ENCODE measurements around the gene PDE10A.

The PDE10A gene

DNA sequence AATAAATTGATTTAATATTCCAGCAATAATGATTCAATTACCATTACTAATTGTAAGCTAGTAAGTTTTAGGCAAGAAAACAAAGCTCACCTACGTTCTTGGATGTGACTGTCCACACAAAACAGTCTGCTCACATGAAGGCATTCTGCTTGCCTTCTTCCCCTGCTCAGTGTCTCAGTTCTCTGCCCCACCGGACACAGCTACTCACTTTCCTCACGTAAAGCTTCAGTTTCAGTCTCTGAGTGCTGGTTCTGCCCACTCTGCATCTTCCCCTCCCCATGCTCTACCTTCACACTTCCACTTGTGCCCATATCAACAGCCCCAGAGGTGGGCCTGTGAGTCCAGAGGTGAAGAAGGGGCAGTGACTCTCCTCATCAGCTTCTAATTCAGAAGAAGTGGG, 279.7 kb downstream of the PDE10A start:
- no peak overlapping the region for H3K27ac ChIP-seq (replicated peaks)
- TF ChIP-seq SPI1 (IDR thresholded peaks at IDR 0.05; ENCODE audit: borderline replicate concordance, low read depth) (no peak), GABPA (IDR thresholded peaks at IDR 0.05; ENCODE audit: low read depth) (no peak), POLR2AphosphoS5 (IDR thresholded peaks at IDR 0.05; ENCODE audit: low read depth) (no peak)
- TF ChIP-seq, protein P1, sequence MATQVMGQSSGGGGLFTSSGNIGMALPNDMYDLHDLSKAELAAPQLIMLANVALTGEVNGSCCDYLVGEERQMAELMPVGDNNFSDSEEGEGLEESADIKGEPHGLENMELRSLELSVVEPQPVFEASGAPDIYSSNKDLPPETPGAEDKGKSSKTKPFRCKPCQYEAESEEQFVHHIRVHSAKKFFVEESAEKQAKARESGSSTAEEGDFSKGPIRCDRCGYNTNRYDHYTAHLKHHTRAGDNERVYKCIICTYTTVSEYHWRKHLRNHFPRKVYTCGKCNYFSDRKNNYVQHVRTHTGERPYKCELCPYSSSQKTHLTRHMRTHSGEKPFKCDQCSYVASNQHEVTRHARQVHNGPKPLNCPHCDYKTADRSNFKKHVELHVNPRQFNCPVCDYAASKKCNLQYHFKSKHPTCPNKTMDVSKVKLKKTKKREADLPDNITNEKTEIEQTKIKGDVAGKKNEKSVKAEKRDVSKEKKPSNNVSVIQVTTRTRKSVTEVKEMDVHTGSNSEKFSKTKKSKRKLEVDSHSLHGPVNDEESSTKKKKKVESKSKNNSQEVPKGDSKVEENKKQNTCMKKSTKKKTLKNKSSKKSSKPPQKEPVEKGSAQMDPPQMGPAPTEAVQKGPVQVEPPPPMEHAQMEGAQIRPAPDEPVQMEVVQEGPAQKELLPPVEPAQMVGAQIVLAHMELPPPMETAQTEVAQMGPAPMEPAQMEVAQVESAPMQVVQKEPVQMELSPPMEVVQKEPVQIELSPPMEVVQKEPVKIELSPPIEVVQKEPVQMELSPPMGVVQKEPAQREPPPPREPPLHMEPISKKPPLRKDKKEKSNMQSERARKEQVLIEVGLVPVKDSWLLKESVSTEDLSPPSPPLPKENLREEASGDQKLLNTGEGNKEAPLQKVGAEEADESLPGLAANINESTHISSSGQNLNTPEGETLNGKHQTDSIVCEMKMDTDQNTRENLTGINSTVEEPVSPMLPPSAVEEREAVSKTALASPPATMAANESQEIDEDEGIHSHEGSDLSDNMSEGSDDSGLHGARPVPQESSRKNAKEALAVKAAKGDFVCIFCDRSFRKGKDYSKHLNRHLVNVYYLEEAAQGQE (IDR thresholded peaks at IDR 0.05; ENCODE audit: insufficient replicate concordance, low read depth) = no peak
- TF ChIP-seq, protein P2, sequence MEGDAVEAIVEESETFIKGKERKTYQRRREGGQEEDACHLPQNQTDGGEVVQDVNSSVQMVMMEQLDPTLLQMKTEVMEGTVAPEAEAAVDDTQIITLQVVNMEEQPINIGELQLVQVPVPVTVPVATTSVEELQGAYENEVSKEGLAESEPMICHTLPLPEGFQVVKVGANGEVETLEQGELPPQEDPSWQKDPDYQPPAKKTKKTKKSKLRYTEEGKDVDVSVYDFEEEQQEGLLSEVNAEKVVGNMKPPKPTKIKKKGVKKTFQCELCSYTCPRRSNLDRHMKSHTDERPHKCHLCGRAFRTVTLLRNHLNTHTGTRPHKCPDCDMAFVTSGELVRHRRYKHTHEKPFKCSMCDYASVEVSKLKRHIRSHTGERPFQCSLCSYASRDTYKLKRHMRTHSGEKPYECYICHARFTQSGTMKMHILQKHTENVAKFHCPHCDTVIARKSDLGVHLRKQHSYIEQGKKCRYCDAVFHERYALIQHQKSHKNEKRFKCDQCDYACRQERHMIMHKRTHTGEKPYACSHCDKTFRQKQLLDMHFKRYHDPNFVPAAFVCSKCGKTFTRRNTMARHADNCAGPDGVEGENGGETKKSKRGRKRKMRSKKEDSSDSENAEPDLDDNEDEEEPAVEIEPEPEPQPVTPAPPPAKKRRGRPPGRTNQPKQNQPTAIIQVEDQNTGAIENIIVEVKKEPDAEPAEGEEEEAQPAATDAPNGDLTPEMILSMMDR (IDR thresholded peaks at IDR 0.05; ENCODE audit: insufficient read depth, low read length) = no peak
- no peak for DNase-seq (ENCODE audit: low read depth in 1 of 2, low spot score in 1 of 2)
- no peaks in the 10 kb centered on the region for H3K27me3 ChIP-seq (ENCODE audit: insufficient read depth, poor library complexity, severe bottlenecking)
- H3K4me3 ChIP-seq (replicated peaks; ENCODE audit: insufficient read depth, low read length) = no peak overlapping the region

DNA sequence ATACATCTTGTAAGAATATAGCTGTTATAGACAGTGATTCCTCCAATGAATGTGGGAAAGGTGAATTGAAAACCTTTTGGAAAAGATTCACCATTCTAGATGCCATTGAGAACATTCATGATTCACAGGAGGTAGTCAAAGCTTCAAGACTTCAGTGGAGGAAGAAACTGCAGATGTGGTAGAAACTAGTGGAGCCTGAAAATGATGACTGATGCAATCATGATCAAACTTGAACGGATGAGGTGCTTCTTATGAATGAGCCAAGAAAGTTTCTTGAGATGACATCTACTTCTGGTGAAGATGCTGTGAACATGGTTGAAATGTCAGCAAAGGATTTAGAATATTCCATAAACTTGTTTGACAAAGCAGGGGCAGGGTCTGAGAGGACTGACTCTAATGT, 286.9 kb downstream of the PDE10A start:
- Histone ChIP-seq H3K27ac (replicated peaks) (no peak overlapping the region), H3K27me3 (ENCODE audit: insufficient read depth, poor library complexity, severe bottlenecking) (no peaks in the 10 kb centered on the region), H3K4me3 (replicated peaks; ENCODE audit: insufficient read depth, low read length) (no peak overlapping the region)
- TF ChIP-seq GABPA (IDR thresholded peaks at IDR 0.05; ENCODE audit: low read depth) (no peak), SPI1 (IDR thresholded peaks at IDR 0.05; ENCODE audit: borderline replicate concordance, low read depth) (no peak), POLR2AphosphoS5 (IDR thresholded peaks at IDR 0.05; ENCODE audit: low read depth) (no peak)
- TF ChIP-seq, protein P2 (IDR thresholded peaks at IDR 0.05; ENCODE audit: insufficient read depth, low read length) = no peak
- TF ChIP-seq, protein P1 (IDR thresholded peaks at IDR 0.05; ENCODE audit: insufficient replicate concordance, low read depth) = no peak
- DNase-seq (ENCODE audit: low read depth in 1 of 2, low spot score in 1 of 2) = no peak

DNA sequence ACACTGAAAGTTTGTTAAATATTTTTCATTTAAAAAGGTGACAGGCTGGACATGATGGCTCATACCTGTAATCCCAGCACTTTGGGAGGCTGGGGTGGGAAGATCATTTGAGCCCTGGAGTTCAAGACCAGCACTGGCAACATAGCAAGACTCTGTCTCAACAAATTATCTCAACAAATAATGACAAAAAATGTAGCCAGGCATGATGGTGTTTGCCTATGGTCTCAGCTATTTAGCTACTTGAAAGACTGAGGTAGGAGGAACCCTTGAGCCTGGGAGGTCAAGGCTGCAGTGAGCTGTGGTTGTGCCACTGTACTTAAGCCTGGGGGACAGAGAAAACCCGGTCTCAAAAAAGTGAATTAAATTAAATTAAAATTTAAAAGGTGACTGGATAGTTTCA, 297.7 kb downstream of the PDE10A start:
- no peaks in the 10 kb centered on the region for H3K27me3 ChIP-seq (ENCODE audit: insufficient read depth, poor library complexity, severe bottlenecking)

DNA sequence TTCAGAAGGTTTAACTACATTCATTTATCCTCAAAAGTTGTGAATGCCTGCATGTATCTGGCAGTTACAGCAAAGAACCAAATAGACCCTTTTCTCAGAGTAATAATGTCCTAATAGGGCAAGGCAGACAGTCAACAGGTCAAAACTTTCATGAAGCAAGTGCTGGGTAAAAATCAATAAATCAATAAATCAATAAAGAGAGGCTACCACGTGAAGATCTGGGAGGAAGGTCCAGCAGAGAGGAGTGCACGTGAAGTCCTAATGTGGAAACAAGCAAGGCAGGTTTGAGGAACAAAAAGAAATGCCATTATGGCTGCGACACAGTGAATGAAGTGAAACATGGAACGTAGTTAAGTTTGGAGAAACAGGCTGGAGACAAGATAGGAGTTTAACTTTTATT, 317.3 kb downstream of the PDE10A start:
- Histone ChIP-seq H3K4me3 (replicated peaks; ENCODE audit: insufficient read depth, low read length) (no peak overlapping the region), H3K27ac (replicated peaks) (no peak overlapping the region), H3K27me3 (ENCODE audit: insufficient read depth, poor library complexity, severe bottlenecking) (no peaks in the 10 kb centered on the region)
- no peak for DNase-seq (ENCODE audit: low read depth in 1 of 2, low spot score in 1 of 2)
- no peak for TF ChIP-seq SPI1 (IDR thresholded peaks at IDR 0.05; ENCODE audit: borderline replicate concordance, low read depth)
- TF ChIP-seq, protein P1 (IDR thresholded peaks at IDR 0.05; ENCODE audit: insufficient replicate concordance, low read depth) = no peak
- TF ChIP-seq POLR2AphosphoS5 (IDR thresholded peaks at IDR 0.05; ENCODE audit: low read depth) = no peak
- no peak for TF ChIP-seq GABPA (IDR thresholded peaks at IDR 0.05; ENCODE audit: low read depth)
- TF ChIP-seq, protein P2 (IDR thresholded peaks at IDR 0.05; ENCODE audit: insufficient read depth, low read length) = no peak

More for the DNA sequence above, 297.7 kb downstream of the PDE10A start:
- Histone ChIP-seq H3K27ac (replicated peaks) (no peak overlapping the region), H3K4me3 (replicated peaks; ENCODE audit: insufficient read depth, low read length) (no peak overlapping the region)
- no peak for DNase-seq (ENCODE audit: low read depth in 1 of 2, low spot score in 1 of 2)
- TF ChIP-seq POLR2AphosphoS5 (IDR thresholded peaks at IDR 0.05; ENCODE audit: low read depth) (no peak), GABPA (IDR thresholded peaks at IDR 0.05; ENCODE audit: low read depth) (no peak)

All from HL-60 (cell line).